HCT116 (cell line): Measurements from ENCODE around the gene GBF1. TPM values are rescaled to one million over a fixed set of nuclear protein-coding genes. Genes with fewer than 3 reads are reported as not detected.
A peak's percentile ranks its signal among the peaks of the same experiment; 100 is the strongest.

ENCODE experiments used
- ATAC-seq: fragments of 200-7000 bp; cut with Tn5 transposase; 2 replicates; pipeline ENCODE4 v1.9.1; 2020; ENCODE audit warnings: mild to moderate bottlenecking, moderate library complexity
- BruUV-seq: library from RNA; stranded (reverse); fragments of 400-500 nt; replicated peaks from 2 replicates; lab custom pipeline; 2021; lab: Mats Ljungman, UMichigan
- CTCF ChIA-PET: fragments of 300-600 bp; sonication (Branson Sonifier 250); formaldehyde crosslinking; loops from one replicate; lab custom pipeline; 2021; ENCODE audit warnings: antibody characterized with exemption; lab: Charles Lee
- POLR2A ChIA-PET: fragments of 300-600, 350-600 bp; sonication (Branson Sonifier 250); formaldehyde crosslinking; loops from one replicate; lab custom pipeline; 2021; ENCODE audit warnings: antibody characterized with exemption; lab: Charles Lee
- RAD21 ChIA-PET, 2 experiments: fragments of 300-600 bp; sonication (Branson Sonifier 250); formaldehyde crosslinking; loops; one replicate each; lab custom pipeline; 2023; ENCODE audit warnings: low total read pairs in 2 of 2; ENCODE audit not compliant: uncharacterized antibody in 2 of 2, unreplicated experiment in 2 of 2, low non-redundant PET in 1 of 2; lab: Charles Lee
- DNase-seq: peaks from one replicate; pipeline ENCODE4 v3.0.0-alpha.2; 2010; ENCODE audit warnings: low read depth, low spot score
- H2AFZ ChIP-seq: fragments of 200-600 bp; shearing (Covaris generic), sonication (generic); 2 replicates; pipeline ENCODE4 v1.6.1; 2017; ENCODE audit warnings: low read depth, mixed run types, mixed read lengths, antibody characterized with exemption, low read length; ENCODE audit not compliant: poor library complexity, severe bottlenecking
- H3K27ac ChIP-seq: 2 replicates; pipeline ENCODE4 v1.5.1; 2012; ENCODE audit warnings: low read depth, low read length
- H3K27me3 ChIP-seq: fragments of 200-600 bp; sonication (generic); 2 replicates; pipeline ENCODE4 v1.6.1; 2016; ENCODE audit warnings: mixed run types, low read length, mixed read lengths; ENCODE audit not compliant: insufficient read depth
- H3K36me3 ChIP-seq, 2 experiments: fragments of 200-500 bp in 1 of 2; fragments of 200-600 bp in 1 of 2; sonication (Bioruptor generic) in 1 of 2; sonication (generic) in 1 of 2; 2 replicates each; pipeline versions ENCODE4 v1.5.1 to v1.6.1; 2014 to 2016; ENCODE audit warnings: low read length in 2 of 2, inconsistent platforms in 1 of 2, mixed read lengths in 1 of 2, mixed run types in 1 of 2; ENCODE audit not compliant: insufficient read depth in 2 of 2, control insufficient read depth in 1 of 2
- H3K4me1 ChIP-seq, 2 experiments: fragments of 200-600 bp in 1 of 2; sonication (generic) in 1 of 2; 2 replicates each; pipeline versions ENCODE4 v1.5.1 to v1.6.1; 2012 to 2017; ENCODE audit warnings: low read length in 2 of 2, inconsistent platforms in 1 of 2, mild to moderate bottlenecking in 1 of 2, mixed read lengths in 1 of 2, mixed run types in 1 of 2, moderate library complexity in 1 of 2; ENCODE audit not compliant: insufficient read depth in 2 of 2, control insufficient read depth in 1 of 2
- H3K4me2 ChIP-seq: fragments of 200-600 bp; sonication (generic); 2 replicates; pipeline ENCODE4 v1.6.1; 2017; ENCODE audit warnings: mixed run types, low read length, mixed read lengths
- H3K4me3 ChIP-seq, 2 experiments: fragments of 200-600 bp in 1 of 2; sonication (generic) in 1 of 2; replicated peaks in 1 of 2; 2 replicates each; pipeline ENCODE4 v1.5.1; 2011 to 2016; ENCODE audit warnings: low read length in 2 of 2, control low read depth in 1 of 2, low read depth in 1 of 2, mild to moderate bottlenecking in 1 of 2, mixed read lengths in 1 of 2, mixed run types in 1 of 2
- H3K79me2 ChIP-seq: fragments of 200-600 bp; sonication (generic); 2 replicates; pipeline ENCODE4 v1.6.1; 2017; ENCODE audit warnings: mild to moderate bottlenecking, mixed run types, low read length, moderate library complexity, mixed read lengths; ENCODE audit not compliant: insufficient read depth
- H3K9ac ChIP-seq: fragments of 200-600 bp; sonication (generic); 2 replicates; pipeline ENCODE4 v1.6.1; 2016; ENCODE audit warnings: low read length, mixed read lengths
- H3K9me2 ChIP-seq: fragments of 200-600 bp; sonication (generic), shearing (Covaris generic); 2 replicates; pipeline ENCODE4 v1.6.1; 2017; ENCODE audit warnings: mixed run types, mild to moderate bottlenecking, moderate library complexity; ENCODE audit not compliant: insufficient read depth
- H3K9me3 ChIP-seq, 2 experiments: fragments of 200-500 bp in 1 of 2; fragments of 200-600 bp in 1 of 2; sonication (Bioruptor generic) in 1 of 2; sonication (generic) in 1 of 2; 2 replicates each; pipeline ENCODE4 v1.6.1; 2014 to 2017; ENCODE audit warnings: low read length in 2 of 2, mixed read lengths in 2 of 2, inconsistent platforms in 1 of 2, low read depth in 1 of 2, mild to moderate bottlenecking in 1 of 2, mixed run types in 1 of 2, moderate library complexity in 1 of 2; ENCODE audit not compliant: control insufficient read depth in 1 of 2, insufficient read depth in 1 of 2
- H4K20me1 ChIP-seq: fragments of 200-600 bp; sonication (generic), shearing (Covaris generic); 2 replicates; pipeline ENCODE4 v1.6.1; 2017; ENCODE audit warnings: mixed run types, mild to moderate bottlenecking, moderate library complexity; ENCODE audit not compliant: insufficient read depth
- CBX3 ChIP-seq: IDR thresholded peaks from 2 replicates; pipeline ENCODE4 v1.6.1; 2012; ENCODE audit warnings: low read depth
- CEBPB ChIP-seq: IDR thresholded peaks from 2 replicates; pipeline ENCODE4 v1.6.1; 2012; ENCODE audit warnings: low read depth
- EGR1 ChIP-seq: IDR thresholded peaks from 2 replicates; pipeline ENCODE4 v1.6.1; 2012; ENCODE audit warnings: low read depth
- ELF1 ChIP-seq: IDR thresholded peaks from 2 replicates; pipeline ENCODE4 v1.6.1; 2012; ENCODE audit warnings: low read depth, borderline replicate concordance
- EZH2 ChIP-seq: fragments of 200-600 bp; sonication (generic); IDR thresholded peaks from 2 replicates; pipeline ENCODE4 v1.6.1; 2017; ENCODE audit warnings: antibody characterized with exemption, mixed run types
- EZH2phosphoT487 ChIP-seq: fragments of 200-600 bp; IDR thresholded peaks from 2 replicates; pipeline ENCODE4 v1.6.1; 2018; ENCODE audit warnings: antibody characterized with exemption, borderline replicate concordance
- FOSL1 ChIP-seq: IDR thresholded peaks from 2 replicates; pipeline ENCODE4 v1.6.1; 2012; ENCODE audit warnings: low read depth
- JUND ChIP-seq: IDR thresholded peaks from 2 replicates; pipeline ENCODE4 v1.6.1; 2012
- SIN3A ChIP-seq: IDR thresholded peaks from 2 replicates; pipeline ENCODE4 v1.6.1; 2012; ENCODE audit warnings: low read depth
- SP1 ChIP-seq: IDR thresholded peaks from 2 replicates; pipeline ENCODE4 v1.6.1; 2012; ENCODE audit warnings: low read depth
- ZFX ChIP-seq: fragments of 450-650 bp; IDR thresholded peaks from 2 replicates; pipeline ENCODE4 v1.6.1; 2017
- ZNF274 ChIP-seq: fragments of 200-500 bp; sonication (Bioruptor generic); IDR thresholded peaks from 2 replicates; pipeline ENCODE4 v1.6.1; 2014; ENCODE audit warnings: mild to moderate bottlenecking, low read depth, low read length, inconsistent platforms
- intact Hi-C: fragments of 100-400 bp; cut with micrococcal nuclease; formaldehyde crosslinking; loops from 2 replicates; pipeline ENCODE4 v1.10.0; 2022
- total RNA-seq: library from RNA; stranded (reverse); gene quantifications from one replicate; pipeline ENCODE4 v1.2.1, GENCODE V29; 2021; ENCODE audit not compliant: unreplicated experiment
- TF ChIP-seq, protein P1 (sequence below): IDR thresholded peaks from 2 replicates; pipeline ENCODE4 v1.6.1; 2011; ENCODE audit warnings: mild to moderate bottlenecking, low read length, moderate library complexity; ENCODE audit not compliant: insufficient replicate concordance; ENCODE audit errors: extremely low read depth
- TF ChIP-seq, protein P2 (sequence below): IDR thresholded peaks from 2 replicates; pipeline ENCODE4 v1.6.1; 2012
- TF ChIP-seq, protein P3 (sequence below), 3 experiments: fragments of 200-600 bp in 1 of 3; sonication (generic) in 1 of 3; IDR thresholded peaks in 2 of 3; conservative IDR thresholded peaks in 1 of 3; 2 replicates each; pipeline ENCODE4 v1.5.1; 2012 to 2017; ENCODE audit warnings: low read depth in 2 of 3, low read length in 2 of 3, antibody characterized with exemption in 1 of 3, borderline replicate concordance in 1 of 3, control low read depth in 1 of 3, mild to moderate bottlenecking in 1 of 3, mixed read lengths in 1 of 3, mixed run types in 1 of 3, moderate library complexity in 1 of 3; ENCODE audit not compliant: insufficient read depth in 1 of 3

GBF1 gene
- total RNA-seq, 1 experiment from 2014 or later = 58.9 TPM

DNA sequence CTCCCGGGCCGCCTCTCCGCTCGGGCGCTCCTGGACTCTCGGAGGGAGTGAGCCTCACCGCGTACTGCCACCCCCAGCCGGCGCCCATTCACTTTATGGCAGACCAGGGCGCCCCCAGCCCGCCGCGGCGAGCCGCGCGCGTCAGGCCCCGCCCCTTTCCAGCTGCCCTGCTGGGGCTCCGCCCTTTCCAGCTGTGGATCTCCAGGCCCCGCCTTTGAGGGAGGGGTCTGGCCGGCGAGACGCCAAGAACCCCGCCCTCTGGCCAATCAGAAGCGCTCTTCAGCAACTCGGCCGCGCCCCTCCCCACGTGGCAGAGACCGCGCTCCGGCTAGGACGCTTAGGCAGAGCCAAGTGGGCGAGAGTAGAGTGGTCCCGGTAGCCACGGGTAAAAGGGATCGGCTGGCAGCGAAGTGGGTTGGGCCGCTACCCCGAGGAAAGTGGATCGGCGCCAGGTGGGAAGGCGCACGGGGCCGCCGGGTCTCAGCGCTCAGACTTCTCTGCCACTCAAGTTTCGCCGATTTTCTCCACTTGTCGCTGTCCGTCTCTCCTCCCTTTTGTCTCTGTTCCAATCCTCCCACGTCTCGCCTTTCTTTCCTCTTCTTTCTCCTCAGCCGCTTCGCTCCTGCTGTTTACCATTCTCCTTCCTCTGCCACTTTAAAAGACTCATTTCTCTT, 3.8 kb upstream of the GBF1 start, which contains the start of gene PITX3:
Gene PITX3, minus strand, starts transcription at position 69 of the 674 bp plus-strand sequence. CDS start 9,432 bp downstream, outside the sequence.
- ChIA-PET RAD21 (interaction anchor here in 1 of 2 experiments (1.0 kb wide), 1 partner anchor 10 kb away, joined by 5 read pairs; no protein-coding TSS in a partner anchor), POLR2A (interaction anchor here (1.4 to 1.5 kb wide), 2 partner anchors 9 to 11 kb away, joined by 4 to 5 read pairs; no protein-coding TSS in a partner anchor)
- peak; percentile 90 for DNase-seq
- peak; percentile 64 for ATAC-seq
- intact Hi-C loops = no loop called here
- TF ChIP-seq SIN3A = no peak
- TF ChIP-seq SP1 = no peak
- TF ChIP-seq, all 23 proteins: peak for 0
- Histone ChIP-seq H3K27me3 (no peaks in the 10 kb centered on the region), H3K27ac (no peak within 1 kb of the TSS; the same call in 1 of the 2 replicates), H3K9me3 (no peaks in the 10 kb centered on the region), H3K36me3 (no peaks in the 10 kb centered on the region), H3K9me2 (no peaks in the 10 kb centered on the region), H2AFZ (no peak within 1 kb of the TSS), H3K4me1 (peaks cover 15 to 41% of the 10 kb centered on the region in 2 experiments), H3K4me2 (peak within 1 kb of the TSS; percentile 89), H3K4me3 (peak within 1 kb of the TSS; percentile 38 to 60), H3K79me2 (peaks cover 11% of the 10 kb centered on the region), H4K20me1 (peaks cover 6% of the 10 kb centered on the region; the same call in 1 of the 2 replicates), H3K9ac (peak within 1 kb of the TSS; percentile 52)
- CTCF ChIA-PET = interaction anchor here (0.6 to 2.9 kb wide), 3 partner anchors 11 to 105 kb away, joined by 3 to 62 read pairs (median 4); no protein-coding TSS in a partner anchor
- no TSS peak for BruUV-seq

DNA sequence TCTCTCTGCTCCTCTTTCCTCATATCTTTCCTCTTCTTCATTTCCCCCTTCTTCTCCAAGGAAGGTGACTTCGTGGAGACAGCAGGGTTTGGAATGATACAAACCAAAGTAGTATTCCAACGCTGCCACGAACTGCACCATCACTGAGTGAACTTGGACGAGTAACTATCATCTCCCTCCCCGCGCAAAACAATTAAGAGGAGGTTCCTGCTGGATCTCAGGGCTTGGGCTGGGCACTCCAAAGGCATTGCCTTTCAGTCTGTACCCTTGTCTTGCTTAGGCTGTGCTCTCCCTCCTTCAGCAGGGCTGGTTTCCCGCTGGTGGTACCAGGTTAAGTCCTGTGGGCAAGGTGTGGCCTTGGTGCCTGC, 3.2 kb upstream of the GBF1 start:
- H3K79me2 ChIP-seq = peaks cover 16% of the 10 kb centered on the region
- peak overlapping the region; percentile 52 for H3K9ac ChIP-seq
- ChIA-PET POLR2A (no interaction called here), RAD21 (interaction anchor here in 1 of 2 experiments (1.0 kb wide), 1 partner anchor 11 kb away, joined by 5 read pairs; no protein-coding TSS in a partner anchor), CTCF (interaction anchor here (2.9 kb wide), 1 partner anchor 11 kb away, joined by 62 read pairs; no protein-coding TSS in a partner anchor)
- ATAC-seq (no peak), DNase-seq (no peak)
- peak overlapping the region in 1 of 2 experiments; percentile 60; a peak in 3 of 4 replicates for H3K4me3 ChIP-seq
- no peaks in the 10 kb centered on the region for H3K9me2 ChIP-seq
- no peak overlapping the region for H3K27ac ChIP-seq
- intact Hi-C loops = no loop called here
- H3K4me1 ChIP-seq = peaks cover 21 to 46% of the 10 kb centered on the region in 2 experiments
- no peaks in the 10 kb centered on the region for H3K36me3 ChIP-seq
- no peaks in the 10 kb centered on the region for H3K27me3 ChIP-seq
- H4K20me1 ChIP-seq = peaks cover 11% of the 10 kb centered on the region; the same call in 1 of the 2 replicates
- no peak overlapping the region for H2AFZ ChIP-seq
- H3K4me2 ChIP-seq = peak overlapping the region; percentile 89
- no peaks in the 10 kb centered on the region for H3K9me3 ChIP-seq
- no TSS peak for BruUV-seq
- TF ChIP-seq CBX3 = no peak
- TF ChIP-seq SIN3A = no peak
- TF ChIP-seq, protein P1, sequence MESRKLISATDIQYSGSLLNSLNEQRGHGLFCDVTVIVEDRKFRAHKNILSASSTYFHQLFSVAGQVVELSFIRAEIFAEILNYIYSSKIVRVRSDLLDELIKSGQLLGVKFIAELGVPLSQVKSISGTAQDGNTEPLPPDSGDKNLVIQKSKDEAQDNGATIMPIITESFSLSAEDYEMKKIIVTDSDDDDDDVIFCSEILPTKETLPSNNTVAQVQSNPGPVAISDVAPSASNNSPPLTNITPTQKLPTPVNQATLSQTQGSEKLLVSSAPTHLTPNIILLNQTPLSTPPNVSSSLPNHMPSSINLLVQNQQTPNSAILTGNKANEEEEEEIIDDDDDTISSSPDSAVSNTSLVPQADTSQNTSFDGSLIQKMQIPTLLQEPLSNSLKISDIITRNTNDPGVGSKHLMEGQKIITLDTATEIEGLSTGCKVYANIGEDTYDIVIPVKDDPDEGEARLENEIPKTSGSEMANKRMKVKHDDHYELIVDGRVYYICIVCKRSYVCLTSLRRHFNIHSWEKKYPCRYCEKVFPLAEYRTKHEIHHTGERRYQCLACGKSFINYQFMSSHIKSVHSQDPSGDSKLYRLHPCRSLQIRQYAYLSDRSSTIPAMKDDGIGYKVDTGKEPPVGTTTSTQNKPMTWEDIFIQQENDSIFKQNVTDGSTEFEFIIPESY = no peak
- TF ChIP-seq, protein P2, sequence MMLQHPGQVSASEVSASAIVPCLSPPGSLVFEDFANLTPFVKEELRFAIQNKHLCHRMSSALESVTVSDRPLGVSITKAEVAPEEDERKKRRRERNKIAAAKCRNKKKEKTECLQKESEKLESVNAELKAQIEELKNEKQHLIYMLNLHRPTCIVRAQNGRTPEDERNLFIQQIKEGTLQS = no peak
- TF ChIP-seq ZFX = no peak
- TF ChIP-seq CEBPB = no peak
- no peak for TF ChIP-seq EGR1
- TF ChIP-seq ZNF274 = no peak
- no peak for TF ChIP-seq FOSL1
- TF ChIP-seq, protein P3, sequence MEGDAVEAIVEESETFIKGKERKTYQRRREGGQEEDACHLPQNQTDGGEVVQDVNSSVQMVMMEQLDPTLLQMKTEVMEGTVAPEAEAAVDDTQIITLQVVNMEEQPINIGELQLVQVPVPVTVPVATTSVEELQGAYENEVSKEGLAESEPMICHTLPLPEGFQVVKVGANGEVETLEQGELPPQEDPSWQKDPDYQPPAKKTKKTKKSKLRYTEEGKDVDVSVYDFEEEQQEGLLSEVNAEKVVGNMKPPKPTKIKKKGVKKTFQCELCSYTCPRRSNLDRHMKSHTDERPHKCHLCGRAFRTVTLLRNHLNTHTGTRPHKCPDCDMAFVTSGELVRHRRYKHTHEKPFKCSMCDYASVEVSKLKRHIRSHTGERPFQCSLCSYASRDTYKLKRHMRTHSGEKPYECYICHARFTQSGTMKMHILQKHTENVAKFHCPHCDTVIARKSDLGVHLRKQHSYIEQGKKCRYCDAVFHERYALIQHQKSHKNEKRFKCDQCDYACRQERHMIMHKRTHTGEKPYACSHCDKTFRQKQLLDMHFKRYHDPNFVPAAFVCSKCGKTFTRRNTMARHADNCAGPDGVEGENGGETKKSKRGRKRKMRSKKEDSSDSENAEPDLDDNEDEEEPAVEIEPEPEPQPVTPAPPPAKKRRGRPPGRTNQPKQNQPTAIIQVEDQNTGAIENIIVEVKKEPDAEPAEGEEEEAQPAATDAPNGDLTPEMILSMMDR (IDR thresholded peaks at IDR 0.05 in 2 of 3, conservative IDR thresholded peaks at IDR 0.05 in 1 of 3; ENCODE audit: borderline replicate concordance in 1 of 3, insufficient read depth in 1 of 3, low read depth in 2 of 3, low read length in 2 of 3) = no peak
- no peak for TF ChIP-seq JUND
- no peak for TF ChIP-seq EZH2
- TF ChIP-seq EZH2phosphoT487 = no peak
- TF ChIP-seq ELF1 = no peak
